ENCODE measurements around the gene KIF3B.

GRCh38 chr20:32332614-32333013, 55.2 kb downstream of the KIF3B start:
- TF ChIP-seq CTCF (conservative IDR thresholded peaks at IDR 0.05; ENCODE audit: low read depth, low read length) (no peak), EZH2 (IDR thresholded peaks at IDR 0.05; ENCODE audit: low read length, unreplicated experiment) (no peak)
